Measurements from ENCODE around the gene TSFM. TPM values are rescaled to one million over a fixed set of nuclear protein-coding genes. Genes with fewer than 3 reads are reported as not detected.
A peak's percentile ranks its signal among the peaks of the same experiment; 100 is the strongest.
"Not testable (repeated sequence)": the region's sequence is repeated elsewhere in the genome, so short reads cannot be mapped to it uniquely, and the experiment has no call there.

The TSFM gene
- total RNA-seq, 1 experiment from 2014 or later = 31.3 TPM

- no peak for DNase-seq (ENCODE audit: low read depth)
Measured at GRCh38 chr12:57762463-57762862, 20.1 kb upstream of the TSFM start.

- DNase-seq (ENCODE audit: low read depth) = no peak
Measured at GRCh38 chr12:57763881-57764661, 18.5 kb upstream of the TSFM start.

DNA sequence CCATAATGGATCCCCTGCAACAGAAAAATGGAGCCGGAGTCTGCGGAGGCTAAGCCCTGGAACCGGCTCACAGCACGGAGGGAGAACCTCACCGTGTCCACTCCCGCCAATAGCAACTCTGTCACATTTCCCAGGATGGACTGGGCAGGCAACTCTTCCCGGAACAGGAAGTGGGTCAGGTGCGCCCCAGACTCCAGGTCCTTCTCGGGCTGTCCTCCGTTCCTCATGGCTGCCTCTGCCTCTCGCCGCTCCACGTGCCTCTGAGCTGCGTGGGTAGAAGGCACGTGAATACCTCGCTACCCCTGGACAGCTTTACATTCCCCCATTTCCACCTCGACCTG is 18.0 kb upstream of the TSFM start:
- no peak for DNase-seq (ENCODE audit: low read depth)

- no peak for DNase-seq (ENCODE audit: low read depth)
Measured at GRCh38 chr12:57765003-57765697, 17.4 kb upstream of the TSFM start.

GRCh38 chr12:57765698-57766463 is 16.7 kb upstream of the TSFM start:
- DNase-seq (ENCODE audit: low read depth) = no peak

DNA sequence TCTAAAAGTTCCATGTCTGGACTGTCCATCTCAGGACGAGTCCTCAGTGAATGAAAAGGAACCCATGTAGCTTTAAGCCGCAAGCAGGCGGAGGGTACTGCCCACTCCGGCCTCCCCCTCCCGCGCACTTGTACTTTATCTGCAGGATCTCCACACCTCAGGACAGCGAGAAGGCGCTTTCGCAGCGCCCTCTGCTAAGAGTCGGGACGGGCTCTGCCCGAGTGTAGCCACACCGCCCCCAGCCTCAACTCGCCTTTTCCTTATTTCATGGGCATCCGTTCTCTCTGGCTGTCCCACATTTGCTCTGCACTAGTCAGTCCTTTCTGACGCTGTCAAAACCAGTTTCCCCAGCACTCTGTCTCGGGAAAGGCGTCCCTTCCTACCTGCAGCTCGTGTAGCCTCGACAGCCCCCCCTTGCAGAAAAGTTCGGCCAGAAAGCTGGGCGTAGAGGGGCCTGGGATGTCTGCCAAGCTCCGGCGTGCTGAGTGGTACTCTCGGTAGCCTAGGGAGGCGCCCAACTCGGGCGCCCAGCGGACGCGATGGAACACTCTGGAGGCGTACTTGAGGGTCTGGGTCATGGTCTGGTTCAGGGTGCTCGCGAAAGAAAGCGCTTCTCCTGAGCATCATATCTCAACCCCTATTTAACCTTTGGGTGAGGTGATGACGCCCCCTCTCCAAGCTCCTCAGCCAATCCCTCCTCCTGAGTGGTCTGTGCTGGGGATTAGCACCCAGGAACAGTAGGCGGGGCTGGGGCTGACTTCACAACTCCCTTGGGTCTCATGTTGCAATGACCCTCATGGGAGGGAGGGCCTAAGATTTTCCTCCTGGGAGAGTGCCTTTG is 15.9 kb upstream of the TSFM start, which contains the start of gene CYP27B1:
CYP27B1 (minus strand) TSS at position 615 of the 841 bp plus-strand sequence; CDS start at position 578, 37 bp downstream.
- DNase-seq (ENCODE audit: low read depth) = no peak

DNA sequence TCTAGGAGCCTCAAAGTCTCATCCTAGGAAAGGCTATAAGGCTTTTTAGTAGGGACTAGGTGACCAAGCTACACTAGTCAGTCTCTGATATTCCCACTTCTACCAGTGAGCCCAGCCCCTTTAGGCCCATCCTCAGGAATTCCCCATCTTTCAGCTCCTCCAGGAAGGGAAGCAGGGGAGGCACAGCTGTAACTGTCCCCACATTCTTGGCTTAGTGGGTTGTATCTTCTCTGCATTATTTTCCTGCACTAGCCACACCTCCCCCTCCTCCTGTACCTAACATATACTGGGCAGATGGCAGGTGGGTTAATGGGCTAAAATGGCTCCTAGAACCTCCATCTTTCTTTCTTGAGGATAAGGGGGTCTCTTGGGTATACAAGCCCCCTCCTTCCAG is 15.3 kb upstream of the TSFM start:
- DNase-seq (ENCODE audit: low read depth) = no peak

GRCh38 chr12:57767876-57768275 is 14.7 kb upstream of the TSFM start:
- no peak for DNase-seq (ENCODE audit: low read depth)

DNA sequence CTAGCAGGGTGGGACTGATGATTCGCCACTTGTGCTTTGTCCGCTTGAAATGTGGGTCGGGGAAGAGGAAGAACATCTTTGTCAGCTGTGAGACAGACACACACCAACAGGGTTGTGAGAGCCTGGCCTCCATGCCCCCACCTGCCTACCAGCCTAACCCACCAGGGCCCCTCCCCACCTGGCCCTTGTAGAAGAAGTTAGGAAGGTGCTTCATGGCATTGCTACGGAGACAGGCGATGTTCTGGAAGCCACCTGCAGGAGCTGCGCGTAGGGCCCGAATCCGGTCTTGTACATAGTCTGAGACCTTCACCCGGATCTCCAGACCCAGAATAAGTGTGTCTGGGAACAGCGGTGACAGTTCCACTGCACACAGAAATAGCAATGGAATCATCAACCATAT is 13.0 kb upstream of the TSFM start:
- DNase-seq (ENCODE audit: low read depth) = no peak

DNA sequence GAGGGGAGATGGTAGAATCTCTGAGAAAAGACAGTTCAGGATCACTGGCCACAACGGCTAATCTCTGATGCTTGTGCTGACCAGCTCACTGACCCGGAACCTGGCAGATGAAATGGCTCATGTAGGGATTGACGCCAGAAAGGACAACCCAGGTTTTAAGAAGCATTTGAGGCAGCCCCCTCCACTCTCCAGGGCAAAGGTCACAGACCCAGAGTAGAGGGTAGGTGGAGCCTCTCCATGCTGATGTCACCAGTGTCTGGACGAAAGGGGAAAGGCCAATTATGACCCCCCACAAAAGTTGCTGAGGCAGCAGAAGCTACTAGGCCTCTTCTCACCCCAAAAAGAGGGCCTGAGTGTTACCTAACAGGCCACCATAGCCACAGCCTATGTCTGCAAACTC is 11.9 kb upstream of the TSFM start:
- DNase-seq (ENCODE audit: low read depth) = no peak

DNA sequence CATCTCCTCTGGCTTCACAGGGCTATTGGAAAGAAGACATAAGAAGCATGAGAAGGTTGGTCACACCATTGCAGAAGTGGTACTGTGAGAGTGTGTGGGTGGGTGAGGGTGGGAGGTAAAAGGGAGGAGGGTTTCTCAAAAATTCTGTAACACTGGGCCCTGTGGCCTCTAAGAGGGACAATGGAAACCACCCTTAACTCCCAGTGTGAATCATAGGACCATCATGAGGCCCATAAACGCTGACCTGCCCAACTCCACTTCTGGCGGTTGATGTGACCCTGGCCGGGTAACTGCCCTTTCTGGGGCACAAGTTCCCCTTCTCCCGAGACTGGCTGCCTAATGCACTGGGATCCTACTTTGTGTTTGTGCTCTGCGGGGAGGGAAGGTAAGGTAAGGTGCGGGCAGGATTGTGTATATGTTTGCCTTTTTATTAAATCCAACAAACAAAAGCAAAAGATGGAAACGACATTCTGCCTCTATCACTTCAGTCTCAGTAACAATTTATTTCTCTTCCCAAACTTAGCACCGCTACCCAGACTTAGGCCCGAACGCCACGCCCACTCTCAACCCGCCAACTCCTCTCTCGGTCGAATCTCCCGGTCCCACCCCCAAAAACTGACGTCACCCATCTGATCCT is 11.2 kb upstream of the TSFM start:
- peak; percentile 90 for DNase-seq (ENCODE audit: low read depth)

GRCh38 chr12:57771873-57772428 is 10.6 kb upstream of the TSFM start, which contains the start of gene METTL1:
Gene METTL1 (minus strand): TSS chr12:57772105. CDS start chr12:57772083, 22 bp downstream.
- DNase-seq (ENCODE audit: low read depth) = peak; percentile 96

DNA sequence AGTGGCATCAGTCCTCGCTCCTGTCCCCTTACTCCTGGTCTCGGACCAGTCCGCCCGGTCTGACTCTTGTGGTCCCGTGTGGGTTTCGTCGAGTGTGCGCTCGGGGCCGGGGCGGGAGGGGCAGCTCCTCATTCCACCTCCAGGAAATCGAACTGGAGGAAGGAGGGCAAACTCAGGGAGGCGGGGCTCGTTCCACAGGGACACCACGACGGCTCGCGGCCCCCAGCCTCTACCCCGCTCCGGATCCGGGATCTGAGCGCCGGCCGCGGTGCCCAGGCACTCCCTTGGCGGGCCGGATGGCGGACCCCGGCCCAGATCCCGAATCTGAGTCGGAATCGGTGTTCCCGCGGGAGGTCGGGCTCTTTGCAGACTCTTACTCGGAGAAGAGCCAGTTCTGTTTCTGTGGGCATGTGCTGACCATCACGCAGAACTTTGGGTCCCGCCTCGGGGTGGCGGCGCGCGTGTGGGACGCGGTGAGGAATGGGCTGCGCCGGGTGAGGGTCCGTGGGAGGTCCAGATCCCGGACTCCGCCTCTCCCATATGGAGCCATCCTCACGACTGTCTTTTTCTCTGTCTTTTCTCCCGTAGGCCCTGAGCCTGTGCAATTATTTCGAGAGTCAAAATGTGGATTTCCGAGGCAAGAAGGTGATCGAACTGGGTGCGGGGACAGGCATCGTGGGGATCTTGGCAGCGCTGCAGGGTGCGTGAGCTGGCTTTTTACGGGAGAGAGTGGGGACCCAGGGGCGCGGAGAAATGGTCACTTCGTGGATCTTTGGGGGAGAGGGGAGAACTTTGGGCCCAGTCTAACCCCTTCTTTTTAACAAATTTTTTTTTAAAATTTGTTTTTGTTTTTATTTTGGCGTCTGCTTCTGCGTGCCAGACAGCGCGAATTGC is 9.9 kb upstream of the TSFM start, which contains the start of gene EEF1AKMT3:
EEF1AKMT3 (plus strand) TSS at position 186 of the 894 bp plus-strand sequence; CDS start at position 297, 111 bp downstream.
- peak; percentile 46 for DNase-seq (ENCODE audit: low read depth)

DNA sequence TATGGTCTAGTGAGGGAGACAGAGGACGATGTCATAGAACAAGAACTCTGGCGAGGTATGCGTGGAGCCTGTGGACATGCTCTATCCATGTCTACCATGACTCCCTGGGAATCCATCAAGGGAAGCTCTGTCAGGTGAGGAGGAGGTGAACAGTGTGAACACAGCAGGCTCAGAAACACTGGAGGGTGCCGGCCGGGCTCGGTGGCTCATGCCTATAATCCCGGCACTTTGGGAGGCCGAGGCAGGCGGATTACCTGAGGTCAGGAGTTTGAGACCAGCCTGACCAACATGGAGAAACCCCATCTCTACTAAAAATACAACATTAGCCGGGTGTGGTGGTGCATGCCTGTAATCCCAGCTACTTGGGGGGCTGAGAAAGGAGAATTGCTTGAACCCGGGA is 8.0 kb upstream of the TSFM start:
- DNase-seq (ENCODE audit: low read depth) = not testable (repeated sequence)

DNA sequence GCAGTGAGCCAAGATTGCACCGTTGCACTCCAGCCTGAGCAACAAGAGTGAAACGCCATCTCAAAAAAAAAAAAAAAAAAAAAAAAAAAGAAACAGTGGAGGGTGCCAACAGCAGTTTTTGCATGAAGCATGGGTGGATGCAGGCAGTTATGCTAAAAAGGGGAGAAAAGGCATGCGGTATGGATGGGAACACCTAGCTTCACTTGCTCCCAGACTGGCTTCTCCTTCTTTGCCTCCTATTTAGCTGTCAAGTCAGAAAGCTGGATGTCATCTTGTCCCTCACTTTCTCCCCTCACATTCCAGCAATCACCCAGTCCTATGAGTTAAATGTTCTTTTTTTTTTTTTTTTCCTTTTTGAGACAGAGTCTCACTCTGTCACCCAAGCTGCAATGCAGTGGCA is 7.5 kb upstream of the TSFM start:
- no peak for DNase-seq (ENCODE audit: low read depth)

DNA sequence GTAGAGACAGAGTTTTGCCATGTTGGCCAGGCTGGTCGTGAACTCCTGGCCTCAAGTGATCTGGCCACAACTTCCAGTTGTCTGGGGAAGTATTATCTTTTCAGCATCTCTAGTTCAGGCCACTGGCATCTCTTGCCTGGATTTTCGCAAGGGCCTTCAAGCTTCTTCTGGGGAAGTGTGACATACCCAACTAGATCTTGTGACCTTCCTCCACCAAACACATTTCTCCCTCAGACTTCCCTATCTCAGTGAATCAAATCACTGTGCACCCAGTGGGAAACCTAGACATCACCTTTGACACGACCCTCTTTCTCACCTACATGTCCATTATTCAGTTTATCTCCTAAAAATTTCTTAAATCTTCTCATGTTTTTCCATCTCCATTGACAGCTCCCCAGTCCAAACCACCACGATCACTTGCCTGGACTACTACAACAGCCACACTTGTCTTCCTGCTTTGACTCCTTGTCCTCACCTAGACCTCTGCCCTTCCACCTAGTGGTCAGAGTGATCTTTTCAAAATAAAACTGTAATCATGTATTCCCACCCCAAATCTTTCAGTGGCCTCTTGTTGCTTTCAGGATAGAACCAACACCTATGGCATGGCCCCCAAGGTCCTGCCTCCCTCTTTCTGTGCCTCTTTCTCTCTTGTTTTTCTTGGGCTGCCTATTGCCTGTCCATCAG is 6.9 kb upstream of the TSFM start:
- DNase-seq (ENCODE audit: low read depth) = no peak

GRCh38 chr12:57776247-57776587 is 6.4 kb upstream of the TSFM start:
- no peak for DNase-seq (ENCODE audit: low read depth)

DNA sequence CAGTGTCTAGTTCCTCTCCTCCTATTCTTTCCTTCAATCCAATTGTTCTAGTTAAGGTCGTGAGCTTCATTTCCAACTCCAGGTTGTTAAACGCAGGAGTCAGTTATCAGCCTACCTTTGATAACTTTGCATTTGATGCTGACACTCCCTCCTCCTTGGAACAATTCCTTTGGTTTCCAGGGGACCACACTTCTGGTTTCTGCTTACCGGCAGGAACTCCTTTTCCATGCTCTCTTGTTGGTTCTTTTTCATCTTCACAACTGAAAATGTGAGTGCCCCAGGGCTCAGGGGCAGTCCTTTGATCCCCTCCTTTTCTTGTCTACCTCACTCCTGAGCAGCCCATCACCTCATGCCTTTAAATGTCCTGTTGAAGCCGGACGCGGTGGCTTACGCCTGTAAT is 5.2 kb upstream of the TSFM start:
- DNase-seq (ENCODE audit: low read depth) = no peak

DNA sequence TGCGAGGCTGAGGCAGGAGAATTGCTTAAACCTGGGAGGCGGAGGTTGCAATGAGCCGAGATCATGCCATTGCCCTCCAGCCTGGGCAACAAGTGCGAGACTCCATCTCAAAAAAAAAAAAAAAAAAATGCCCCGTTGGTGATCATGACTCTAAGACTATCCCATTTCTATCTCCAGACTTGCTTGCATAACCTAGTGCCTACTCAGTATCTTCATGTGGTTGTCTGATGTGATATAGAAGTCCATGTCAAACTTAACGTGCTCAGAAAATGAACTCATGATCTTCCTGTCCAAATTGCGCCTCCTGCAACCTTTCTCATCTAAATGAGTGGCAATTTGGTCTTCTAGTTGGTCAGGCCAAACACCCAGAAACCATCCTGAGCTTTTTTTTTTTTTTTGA is 4.7 kb upstream of the TSFM start:
- no peak for DNase-seq (ENCODE audit: low read depth)

All from LHCN-M2 (cell line).